Ovary (tissue), 3 donors: ENCODE results near the gene NRIP1.

ENCODE experiments used
- CTCF ChIP-seq, 3 donors: fragments of 450-650 bp in 2 of 3; fragments of 200-600 bp in 1 of 3; IDR thresholded peaks; one replicate each; pipeline versions ENCODE4 v1.5.1 to v1.8.0; 2016 to 2022; ENCODE audit warnings: antibody characterized with exemption in 3 of 3, mild to moderate bottlenecking in 1 of 3
- EP300 ChIP-seq: sonication (generic); formaldehyde crosslinking; IDR thresholded peaks from one replicate; pipeline ENCODE4 v1.6.1; 2017; ENCODE audit warnings: antibody characterized with exemption
- donor health status: DM: no; HTN: no; CAD: no.

GRCh38 chr21:15034126-15034853 is 30.5 kb downstream of the NRIP1 start:
- TF ChIP-seq CTCF (IDR thresholded peaks at IDR 0.05) (no peak), EP300 (no peak)
